GM23248 (cell line): Measurements from ENCODE around the gene CROCC. TPM values are rescaled to one million over a fixed set of nuclear protein-coding genes. Genes with fewer than 3 reads are reported as not detected.
"Not testable (repeated sequence)": the region's sequence is repeated elsewhere in the genome, so short reads cannot be mapped to it uniquely, and the experiment has no call there.

Source experiments
- DNase-seq: peaks from one replicate; pipeline ENCODE4 v3.0.0-alpha.2; 2015
- H2AFZ ChIP-seq: fragments of 200-600 bp; sonication (generic); 2 replicates; pipeline ENCODE4 v1.6.1; 2016; ENCODE audit warnings: antibody characterized with exemption
- H3F3A ChIP-seq: fragments of 200-600 bp; sonication (generic); 2 replicates; pipeline ENCODE4 v1.6.1; 2016; ENCODE audit warnings: mild to moderate bottlenecking, antibody characterized with exemption, mixed run types; ENCODE audit not compliant: insufficient read depth
- H3K27ac ChIP-seq: fragments of 200-600 bp; sonication (generic); 2 replicates; pipeline ENCODE4 v1.5.1; 2016; ENCODE audit warnings: mild to moderate bottlenecking
- H3K27me3 ChIP-seq: fragments of 200-600 bp; sonication (generic); replicated peaks from 2 replicates; pipeline ENCODE4 v1.6.1; 2016; ENCODE audit warnings: mild to moderate bottlenecking; ENCODE audit not compliant: insufficient read depth
- H3K36me3 ChIP-seq: fragments of 200-600 bp; sonication (generic); 2 replicates; pipeline ENCODE4 v1.6.1; 2016; ENCODE audit warnings: low read depth, mild to moderate bottlenecking
- H3K4me1 ChIP-seq: fragments of 200-600 bp; sonication (generic); 2 replicates; pipeline ENCODE4 v1.6.1; 2016; ENCODE audit warnings: mild to moderate bottlenecking; ENCODE audit not compliant: insufficient read depth
- H3K4me2 ChIP-seq: fragments of 200-600 bp; sonication (generic); one replicate; pipeline ENCODE4 v1.6.1; 2016; ENCODE audit warnings: mild to moderate bottlenecking; ENCODE audit not compliant: unreplicated experiment
- H3K4me3 ChIP-seq: fragments of 200-600 bp; sonication (generic); 2 replicates; pipeline ENCODE4 v1.5.1; 2016; ENCODE audit warnings: mild to moderate bottlenecking
- H3K79me2 ChIP-seq: fragments of 200-600 bp; sonication (generic); 2 replicates; pipeline ENCODE4 v1.6.1; 2016; ENCODE audit warnings: mild to moderate bottlenecking; ENCODE audit not compliant: insufficient read depth
- H3K9ac ChIP-seq: fragments of 200-600 bp; sonication (generic); 2 replicates; pipeline ENCODE4 v1.6.1; 2016; ENCODE audit warnings: mild to moderate bottlenecking
- H3K9me2 ChIP-seq: fragments of 200-600 bp; sonication (generic); 2 replicates; pipeline ENCODE4 v1.6.1; 2016; ENCODE audit warnings: mixed run types, mild to moderate bottlenecking, moderate library complexity; ENCODE audit not compliant: insufficient read depth
- H3K9me3 ChIP-seq: fragments of 200-600 bp; sonication (generic); one replicate; pipeline ENCODE4 v1.6.1; 2017; ENCODE audit warnings: low read depth
- H4K20me1 ChIP-seq: fragments of 200-600 bp; sonication (generic); 2 replicates; pipeline ENCODE4 v1.6.0; 2016; ENCODE audit not compliant: insufficient read depth
- EZH2 ChIP-seq: fragments of 200-600 bp; sonication (generic); IDR thresholded peaks from 2 replicates; pipeline ENCODE4 v1.6.1; 2018; ENCODE audit warnings: antibody characterized with exemption, mild to moderate bottlenecking; ENCODE audit not compliant: insufficient read depth, poor library complexity, severe bottlenecking
- EZH2phosphoT487 ChIP-seq: fragments of 200-600 bp; sonication (generic); IDR thresholded peaks from 2 replicates; pipeline ENCODE4 v1.6.1; 2018; ENCODE audit warnings: antibody characterized with exemption, moderate library complexity, mild to moderate bottlenecking, low read depth; ENCODE audit not compliant: insufficient read depth
- WGBS, 2 experiments: methylation state at CpG; one replicate each; pipeline ENCODE4 v1.1.6; 2015 to 2017; ENCODE audit warnings: low lambda C conversion rate in 2 of 2, low coverage in 1 of 2; ENCODE audit errors: missing lambda C conversion rate in 2 of 2; 5-methylcytosine and 5-hydroxymethylcytosine counted together
- in situ Hi-C: fragments of 300-500 bp; cut with MboI; formaldehyde crosslinking; loops from 2 replicates; pipeline ENCODE4 v1.15.0; 2020
- polyA plus RNA-seq: library from polyadenylated mRNA; unstranded; fragments of >200 nt; fragmentation: Nextera tagmentation; extraction: Ambion mirVana; gene quantifications from 2 replicates; pipeline ENCODE4 v1.2.1, GENCODE V29; 2016
- total RNA-seq: library from RNA; depleted of rRNA; stranded (reverse); fragments of >200 nt; shearing (Covaris generic); gene quantifications from 2 replicates; pipeline ENCODE4 v1.2.3, GENCODE V29; 2014

CROCC gene
- total and polyA plus RNA-seq, 2 experiments from 2014 or later: 5.2 to 17.6 TPM

DNA sequence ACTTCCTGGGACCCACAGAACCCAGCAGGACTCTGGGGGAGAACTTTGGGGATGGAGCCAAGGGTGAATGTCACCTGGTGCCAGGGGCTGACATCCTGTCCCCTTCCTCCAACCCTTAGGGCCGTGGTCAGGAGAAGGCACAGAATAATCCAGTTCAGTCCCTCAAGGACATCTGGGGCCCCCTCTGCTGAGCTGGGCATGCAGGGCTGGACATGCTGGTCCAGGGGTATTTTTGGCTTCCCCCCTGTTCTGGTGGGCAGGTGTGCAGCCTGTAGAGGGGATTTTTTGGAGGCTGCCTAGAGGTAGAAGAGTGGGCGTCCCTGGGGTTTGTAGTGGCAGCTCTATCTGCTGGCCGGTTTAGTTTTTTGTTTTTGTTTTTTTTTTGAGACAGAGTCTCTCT is 3.4 kb upstream of the CROCC start:
- TF ChIP-seq EZH2phosphoT487: no peak
- Histone ChIP-seq H3K36me3 (no peaks in the 10 kb centered on the region), H3K79me2 (no peaks in the 10 kb centered on the region), H3K4me3 (no peak overlapping the region), H3F3A (peaks cover 4% of the 10 kb centered on the region; the same call in 1 of the 2 replicates), H3K4me2 (no peak overlapping the region), H3K27ac (no peak overlapping the region), H3K9me2 (no peaks in the 10 kb centered on the region), H2AFZ (no peak overlapping the region), H4K20me1 (no peaks in the 10 kb centered on the region), H3K9ac (no peak overlapping the region), H3K27me3 (no peaks in the 10 kb centered on the region; the same call in 1 of the 2 replicates), H3K4me1 (no peaks in the 10 kb centered on the region), H3K9me3 (no peaks in the 10 kb centered on the region)
- no peak for DNase-seq
- WGBS, 2 experiments: 60 to 62% methylated on average over 3 of the region's 3 CpGs
- in situ Hi-C loops: no loop called here

DNA sequence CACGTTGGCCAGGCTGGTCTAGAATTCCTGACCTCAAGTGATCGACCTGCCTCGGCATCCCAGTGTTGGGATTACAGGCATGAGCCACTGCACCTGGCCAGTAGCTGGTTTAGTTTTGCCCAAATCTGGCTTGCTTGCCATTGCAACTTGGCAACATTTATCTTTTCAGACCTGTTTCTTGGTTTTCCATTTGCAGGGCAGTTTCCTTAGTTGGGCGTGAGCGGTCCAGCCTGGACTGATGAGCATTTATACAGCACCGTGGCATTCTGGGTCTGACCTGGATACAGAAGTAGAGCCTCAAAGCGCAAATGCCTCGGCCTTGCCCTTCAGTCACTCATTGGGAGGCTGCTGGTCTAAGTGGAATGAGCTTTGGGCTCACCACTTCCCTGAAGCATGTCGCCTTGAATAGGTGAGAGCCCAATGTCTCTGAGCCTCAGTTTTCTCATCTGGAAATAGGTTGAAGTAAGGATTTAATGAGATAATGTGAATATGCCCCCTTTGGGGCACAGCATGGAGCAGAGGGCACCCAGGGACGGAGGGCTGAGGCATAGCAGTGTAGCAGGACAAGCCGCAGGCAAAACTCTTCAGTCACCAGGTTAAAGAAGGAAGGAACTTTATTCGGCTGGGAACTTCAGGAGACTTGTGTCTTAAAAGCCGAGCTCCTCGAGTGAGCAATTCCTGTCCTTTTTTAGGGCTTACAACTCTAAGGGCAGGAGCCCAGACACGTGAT is 2.6 kb upstream of the CROCC start:
- H3K36me3 ChIP-seq, H3K79me2 ChIP-seq, H3K9ac ChIP-seq, H3K4me3 ChIP-seq, H3K4me2 ChIP-seq, DNase-seq, H4K20me1 ChIP-seq, H3F3A ChIP-seq, H3K9me3 ChIP-seq, H3K9me2 ChIP-seq, H3K27me3 ChIP-seq, in situ Hi-C loops, H3K4me1 ChIP-seq, H2AFZ ChIP-seq, H3K27ac ChIP-seq: not testable (repeated sequence)
- 80 to 81% methylated on average over 15 of the region's 15 CpGs for WGBS, 2 experiments

DNA sequence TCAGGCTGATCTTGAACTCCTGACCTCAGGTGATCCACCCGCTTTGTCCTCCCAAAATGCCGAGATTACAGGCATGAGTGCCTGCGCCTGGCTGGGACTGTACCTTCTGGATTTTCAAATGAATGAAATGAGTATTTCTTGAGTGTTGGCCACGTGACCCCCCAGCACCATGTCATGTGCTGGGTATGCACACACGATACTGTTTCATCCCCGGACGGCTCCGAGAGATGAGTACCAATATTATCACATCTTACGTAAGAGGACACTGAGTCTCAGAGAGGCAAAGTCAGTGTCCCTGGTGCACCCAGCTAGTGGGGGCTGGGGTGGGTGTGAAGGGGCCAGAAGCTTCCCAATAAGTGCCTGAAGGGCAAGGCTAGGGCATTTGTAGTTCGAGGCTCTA is 780 bp upstream of the CROCC start:
- WGBS, 2 experiments: 76 to 81% methylated on average over 10 of the region's 10 CpGs
- no peak for DNase-seq
- H3K4me1 ChIP-seq: no peaks in the 10 kb centered on the region
- no peaks in the 10 kb centered on the region for H3K9me2 ChIP-seq
- no peaks in the 10 kb centered on the region; the same call in 1 of the 2 replicates for H3K27me3 ChIP-seq
- no peak overlapping the region for H3K4me2 ChIP-seq
- TF ChIP-seq EZH2phosphoT487 (no peak), EZH2 (no peak)
- H3K36me3 ChIP-seq: no peaks in the 10 kb centered on the region
- no peak overlapping the region for H2AFZ ChIP-seq
- H4K20me1 ChIP-seq: no peaks in the 10 kb centered on the region
- in situ Hi-C loops: no loop called here
- no peaks in the 10 kb centered on the region for H3K79me2 ChIP-seq
- no peaks in the 10 kb centered on the region for H3F3A ChIP-seq
- no peak overlapping the region for H3K27ac ChIP-seq
- H3K9me3 ChIP-seq: no peaks in the 10 kb centered on the region
- H3K9ac ChIP-seq: no peak overlapping the region
- no peak overlapping the region for H3K4me3 ChIP-seq

DNA sequence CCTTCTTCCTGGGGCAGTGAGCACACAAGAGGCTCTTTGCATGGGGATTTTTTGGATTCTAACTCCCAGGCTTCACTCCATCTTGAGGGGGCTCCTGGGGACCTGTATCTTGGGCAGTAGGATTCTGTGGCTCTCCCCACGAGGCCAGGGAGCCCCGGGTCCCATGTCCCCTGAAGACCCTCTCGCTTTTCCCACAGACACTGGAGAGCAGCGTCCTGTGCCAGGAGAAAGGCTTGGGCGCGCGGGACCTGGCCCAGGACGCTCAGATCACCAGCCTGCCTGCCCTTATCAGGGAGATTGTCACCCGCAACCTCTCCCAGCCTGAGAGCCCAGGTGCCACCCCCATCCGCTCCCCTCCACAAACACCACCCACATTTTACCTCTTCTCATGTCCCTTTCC is 735 bp downstream of the CROCC start:
- no peak overlapping the region for H3K4me2 ChIP-seq
- H2AFZ ChIP-seq: no peak overlapping the region

More for the DNA sequence above, 735 bp downstream of the CROCC start:
- H3K9me3 ChIP-seq: no peaks in the 10 kb centered on the region
- no peaks in the 10 kb centered on the region for H3K4me1 ChIP-seq
- no peaks in the 10 kb centered on the region; the same call in 1 of the 2 replicates for H3K27me3 ChIP-seq
- H3K27ac ChIP-seq: no peak overlapping the region
- no peaks in the 10 kb centered on the region for H3F3A ChIP-seq
- WGBS, 2 experiments: 80 to 81% methylated on average over 10 of the region's 10 CpGs
- no peak overlapping the region for H3K4me3 ChIP-seq
- no peak overlapping the region for H3K9ac ChIP-seq
- H3K79me2 ChIP-seq: no peaks in the 10 kb centered on the region
- H3K36me3 ChIP-seq: no peaks in the 10 kb centered on the region
- DNase-seq: no peak
- no peaks in the 10 kb centered on the region for H4K20me1 ChIP-seq
- no peaks in the 10 kb centered on the region for H3K9me2 ChIP-seq
- in situ Hi-C loops: no loop called here
- TF ChIP-seq EZH2 (no peak), EZH2phosphoT487 (no peak)
